NB4 (cell line): Measurements from ENCODE around the gene MAFG.

Experiments
- DNase-seq: peaks from one replicate; pipeline ENCODE4 v3.0.0; 2010; ENCODE audit warnings: low read depth
- H3K4me3 ChIP-seq: one replicate; pipeline ENCODE4 v1.5.1; 2011; ENCODE audit warnings: mild to moderate bottlenecking, low read depth, low read length, moderate library complexity
- CTCF ChIP-seq: IDR thresholded peaks from one replicate; pipeline ENCODE4 v1.5.1; 2012; ENCODE audit warnings: low read depth, low read length
- MYC ChIP-seq: IDR thresholded peaks from 2 replicates; pipeline ENCODE4 v1.6.1; 2011; ENCODE audit warnings: low read depth, low read length
- POLR2A ChIP-seq: IDR thresholded peaks from 2 replicates; pipeline ENCODE4 v1.6.1; 2011; ENCODE audit warnings: mild to moderate bottlenecking; ENCODE audit not compliant: insufficient read length; ENCODE audit errors: extremely low read depth
- TF ChIP-seq, protein P1 (sequence below): IDR thresholded peaks from 2 replicates; pipeline ENCODE4 v1.6.1; 2011; ENCODE audit warnings: low read depth, low read length

The MAFG gene

DNA sequence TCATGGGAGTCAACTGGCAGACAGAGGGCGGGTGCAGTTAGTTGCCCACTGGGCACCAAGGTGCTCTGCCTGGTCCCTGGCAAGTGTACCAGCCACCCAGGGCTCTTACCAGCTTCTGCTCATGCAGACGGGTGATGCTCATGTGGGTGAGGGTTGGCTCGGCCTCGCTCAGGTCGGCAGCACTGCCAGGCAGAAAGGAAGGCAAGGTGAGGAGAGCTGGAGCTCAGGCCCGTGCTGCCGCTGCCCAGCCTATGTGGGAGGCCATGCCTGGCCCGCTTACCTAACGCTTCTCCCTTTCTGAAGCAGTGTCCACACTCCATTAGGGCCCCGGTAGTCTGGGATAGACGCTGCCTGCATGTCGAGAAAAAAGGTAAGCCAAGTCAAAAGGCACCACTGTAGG is 12.2 kb downstream of the MAFG start:
- no peak for DNase-seq
- no peak overlapping the region for H3K4me3 ChIP-seq
- TF ChIP-seq POLR2A = no peak
- TF ChIP-seq, protein P1, sequence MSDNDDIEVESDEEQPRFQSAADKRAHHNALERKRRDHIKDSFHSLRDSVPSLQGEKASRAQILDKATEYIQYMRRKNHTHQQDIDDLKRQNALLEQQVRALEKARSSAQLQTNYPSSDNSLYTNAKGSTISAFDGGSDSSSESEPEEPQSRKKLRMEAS = no peak
- no peak for TF ChIP-seq CTCF
- no peak for TF ChIP-seq MYC

GRCh38 chr17:81914103-81914850 is 13.3 kb downstream of the MAFG start:
- DNase-seq = no peak
- TF ChIP-seq CTCF = no peak
- no peak for TF ChIP-seq POLR2A
- TF ChIP-seq, protein P1 = no peak
- TF ChIP-seq MYC = no peak

DNA sequence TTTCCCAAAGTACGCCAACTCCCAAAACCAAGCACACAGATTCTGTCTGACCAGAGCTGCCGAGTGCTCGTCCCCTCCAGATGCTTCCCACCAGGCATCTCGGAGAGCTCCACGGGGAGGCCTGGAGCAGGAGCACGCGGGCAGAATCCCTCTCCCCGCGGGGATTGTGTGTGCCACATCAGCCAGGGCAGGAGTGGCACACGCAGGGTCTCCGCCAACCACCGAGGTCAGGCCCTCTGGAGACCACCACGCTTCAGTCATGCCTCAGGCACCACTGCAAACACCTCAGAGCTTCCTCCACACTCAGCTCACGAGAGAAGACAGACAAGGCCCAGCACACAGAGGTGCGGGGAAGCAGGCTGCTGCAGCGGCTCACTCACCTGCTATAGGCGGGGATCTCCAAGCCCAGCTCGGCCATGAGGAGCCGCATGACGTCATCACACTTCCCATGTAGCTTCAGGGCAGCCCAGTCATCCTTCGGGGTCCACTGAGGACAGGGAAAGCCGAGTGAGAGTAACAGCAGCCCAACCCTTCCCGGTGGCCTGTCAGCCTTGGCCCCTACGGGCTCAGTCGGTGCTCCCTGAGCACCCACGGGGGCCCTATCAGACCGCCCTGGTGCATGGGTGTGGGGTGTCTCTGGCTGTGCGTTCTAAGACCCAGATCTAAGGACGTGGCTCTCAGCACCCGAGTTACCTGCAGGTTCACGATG is 14.0 kb downstream of the MAFG start:
- DNase-seq = no peak
- TF ChIP-seq, protein P1 = no peak
- no peak for TF ChIP-seq CTCF
- no peak for TF ChIP-seq MYC
- TF ChIP-seq POLR2A = no peak
- H3K4me3 ChIP-seq = no peak overlapping the region

More at GRCh38 chr17:81914103-81914850, 13.3 kb downstream of the MAFG start:
- H3K4me3 ChIP-seq = no peak overlapping the region

DNA sequence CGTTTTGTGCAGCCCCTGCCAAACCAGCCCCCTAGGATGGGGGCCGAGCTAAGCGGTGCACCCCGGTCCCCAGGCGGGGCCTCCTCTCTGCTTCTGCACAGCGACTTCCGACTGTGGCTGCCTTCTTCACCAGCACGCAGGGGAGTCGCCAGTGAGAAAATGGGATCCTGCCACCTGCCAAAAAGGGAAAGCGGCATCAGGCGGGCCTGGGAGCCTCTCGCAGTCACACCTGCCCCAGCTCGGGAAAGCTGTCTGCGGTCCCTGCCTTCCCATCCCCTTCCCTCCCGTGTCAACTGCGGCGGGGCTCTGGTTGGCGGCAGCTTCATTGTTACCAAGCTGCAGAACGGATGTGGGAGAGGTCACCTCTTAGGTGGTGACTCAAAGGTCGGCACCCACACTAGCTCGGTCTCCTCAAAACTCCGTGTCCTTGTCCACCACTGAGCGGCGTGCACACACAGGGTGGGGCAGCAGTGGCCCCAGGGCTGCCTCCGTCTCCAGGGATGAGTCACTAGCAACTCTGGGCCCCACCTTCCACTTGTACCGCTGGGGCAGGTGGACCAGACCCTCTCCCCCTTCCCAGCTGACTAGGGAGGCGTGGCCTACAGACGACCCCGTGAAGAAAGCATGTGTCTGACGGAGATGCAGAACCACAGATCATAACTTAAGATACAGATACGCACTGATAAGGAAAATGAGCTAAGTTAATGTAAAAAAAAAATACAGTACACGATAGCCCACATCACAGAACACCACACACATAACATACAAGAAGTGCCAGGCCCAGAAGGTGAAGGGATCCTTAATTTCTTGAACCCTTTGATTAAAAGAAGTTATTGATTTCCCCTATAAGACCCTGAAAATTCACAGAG is 14.9 kb downstream of the MAFG start:
- no peak overlapping the region for H3K4me3 ChIP-seq
- TF ChIP-seq POLR2A (no peak), CTCF (no peak), MYC (no peak)
- TF ChIP-seq, protein P1 = no peak
- DNase-seq = no peak

DNA sequence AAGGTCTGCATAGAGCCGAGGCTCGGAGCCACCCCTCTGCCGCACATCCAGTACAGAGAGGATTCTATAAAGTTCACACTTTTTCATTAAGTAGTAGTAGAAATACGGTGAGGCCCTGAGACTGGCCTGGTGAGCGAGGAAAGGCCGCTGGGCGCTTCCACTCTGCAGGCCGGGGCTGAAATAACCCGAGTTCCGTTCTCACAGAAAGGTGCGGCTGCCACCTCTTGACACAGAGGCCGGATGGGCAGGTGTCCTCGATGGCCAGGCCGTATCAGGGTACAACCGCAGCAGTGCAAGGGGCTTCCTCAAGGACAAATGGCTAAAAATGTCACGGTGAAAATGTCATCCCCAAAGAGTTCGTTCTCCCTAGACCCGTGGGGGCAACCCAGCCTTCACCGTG is 15.6 kb downstream of the MAFG start:
- TF ChIP-seq MYC (no peak), POLR2A (no peak), CTCF (no peak)
- TF ChIP-seq, protein P1 = no peak
- DNase-seq = no peak
- no peak overlapping the region for H3K4me3 ChIP-seq
